Rectal smooth muscle tissue (tissue), 1 donor: ENCODE measurements around the gene GNL3L.
"Not testable (repeated sequence)": the region's sequence is repeated elsewhere in the genome, so short reads cannot be mapped to it uniquely, and the experiment has no call there.

Experiments
- H3K27ac ChIP-seq: one replicate; pipeline ENCODE4 v1.7.0; 2013; ENCODE audit warnings: low read depth, low read length, inconsistent platforms
- H3K27me3 ChIP-seq: one replicate; pipeline ENCODE4 v1.7.0; 2013; ENCODE audit warnings: low read length; ENCODE audit not compliant: control insufficient read depth, insufficient read depth
- H3K36me3 ChIP-seq: one replicate; pipeline ENCODE4 v1.7.0; 2013; ENCODE audit warnings: low read length; ENCODE audit not compliant: control insufficient read depth, insufficient read depth
- H3K4me1 ChIP-seq: one replicate; pipeline ENCODE4 v1.7.0; 2013; ENCODE audit warnings: low read length; ENCODE audit not compliant: control insufficient read depth, insufficient read depth
- H3K4me3 ChIP-seq: one replicate; pipeline ENCODE4 v1.7.0; 2013; ENCODE audit warnings: low read length
- H3K9ac ChIP-seq: one replicate; pipeline ENCODE4 v1.7.0; 2013; ENCODE audit warnings: low read length

GNL3L gene

GRCh38 chrX:54509400-54509799 is 20.6 kb upstream of the GNL3L start:
- no peaks in the 10 kb centered on the region for H3K36me3 ChIP-seq

GRCh38 chrX:54529151-54529550 is 868 bp upstream of the GNL3L start:
- Histone ChIP-seq H3K36me3 (no peaks in the 10 kb centered on the region), H3K27ac (no peak overlapping the region), H3K4me3 (peak overlapping the region; percentile 61), H3K27me3 (no peaks in the 10 kb centered on the region), H3K4me1 (no peaks in the 10 kb centered on the region), H3K9ac (no peak overlapping the region)

More at GRCh38 chrX:54509400-54509799, 20.6 kb upstream of the GNL3L start:
- Histone ChIP-seq H3K27ac (no peak overlapping the region), H3K4me3 (no peak overlapping the region), H3K9ac (no peak overlapping the region), H3K4me1 (no peaks in the 10 kb centered on the region), H3K27me3 (no peaks in the 10 kb centered on the region)

- no peaks in the 10 kb centered on the region for H3K4me1 ChIP-seq
- peak overlapping the region; percentile 61 for H3K9ac ChIP-seq
- no peaks in the 10 kb centered on the region for H3K27me3 ChIP-seq
- H3K27ac ChIP-seq: no peak overlapping the region
- H3K36me3 ChIP-seq: no peaks in the 10 kb centered on the region
- H3K4me3 ChIP-seq: peak overlapping the region; percentile 73
These were observed 410 bp downstream of the GNL3L start for GRCh38 chrX:54530357-54530900.

- Histone ChIP-seq H3K27ac (no peak overlapping the region), H3K9ac (no peak overlapping the region), H3K4me3 (no peak overlapping the region), H3K4me1 (no peaks in the 10 kb centered on the region), H3K27me3 (no peaks in the 10 kb centered on the region), H3K36me3 (peaks cover 2% of the 10 kb centered on the region)
These were observed 4.3 kb downstream of the GNL3L start for GRCh38 chrX:54534271-54534670.

GRCh38 chrX:54540289-54540688 is 10.3 kb downstream of the GNL3L start:
- Histone ChIP-seq H3K4me1 (no peaks in the 10 kb centered on the region), H3K27ac (no peak overlapping the region), H3K4me3 (no peak overlapping the region), H3K27me3 (peaks cover 3% of the 10 kb centered on the region), H3K36me3 (peaks cover 25% of the 10 kb centered on the region), H3K9ac (no peak overlapping the region)

- H3K4me3 ChIP-seq, H3K4me1 ChIP-seq, H3K27me3 ChIP-seq, H3K27ac ChIP-seq, H3K9ac ChIP-seq: not testable (repeated sequence)
- H3K36me3 ChIP-seq: peaks cover 24% of the 10 kb centered on the region
These were observed 12.2 kb downstream of the GNL3L start for GRCh38 chrX:54542239-54542638.

GRCh38 chrX:54550821-54551220 is 20.8 kb downstream of the GNL3L start:
- no peaks in the 10 kb centered on the region for H3K27me3 ChIP-seq

GRCh38 chrX:54551801-54552200 is 21.8 kb downstream of the GNL3L start:
- Histone ChIP-seq H3K27ac (no peak overlapping the region), H3K27me3 (no peaks in the 10 kb centered on the region), H3K4me3 (no peak overlapping the region), H3K4me1 (no peaks in the 10 kb centered on the region), H3K9ac (no peak overlapping the region), H3K36me3 (peaks cover 19% of the 10 kb centered on the region)

More at GRCh38 chrX:54550821-54551220, 20.8 kb downstream of the GNL3L start:
- H3K27ac ChIP-seq: no peak overlapping the region
- H3K4me3 ChIP-seq: no peak overlapping the region
- H3K36me3 ChIP-seq: peaks cover 19% of the 10 kb centered on the region
- H3K9ac ChIP-seq: no peak overlapping the region
- H3K4me1 ChIP-seq: no peaks in the 10 kb centered on the region

GRCh38 chrX:54555006-54555405 is 25.0 kb downstream of the GNL3L start:
- H3K4me3 ChIP-seq, H3K36me3 ChIP-seq, H3K9ac ChIP-seq, H3K27me3 ChIP-seq, H3K4me1 ChIP-seq, H3K27ac ChIP-seq: not testable (repeated sequence)

- no peaks in the 10 kb centered on the region for H3K4me1 ChIP-seq
- H3K36me3 ChIP-seq: no peaks in the 10 kb centered on the region
- H3K27me3 ChIP-seq: no peaks in the 10 kb centered on the region
- H3K27ac ChIP-seq: no peak overlapping the region
- no peak overlapping the region for H3K4me3 ChIP-seq
- no peak overlapping the region for H3K9ac ChIP-seq
These were observed 30.4 kb downstream of the GNL3L start for GRCh38 chrX:54560411-54560810.

- H3K9ac ChIP-seq: no peak overlapping the region
- H3K4me1 ChIP-seq: no peaks in the 10 kb centered on the region
- no peaks in the 10 kb centered on the region for H3K36me3 ChIP-seq
- no peaks in the 10 kb centered on the region for H3K27me3 ChIP-seq
- H3K4me3 ChIP-seq: no peak overlapping the region
- no peak overlapping the region for H3K27ac ChIP-seq
These were observed 31.6 kb downstream of the GNL3L start for GRCh38 chrX:54561622-54562021.

- Histone ChIP-seq H3K27me3 (no peaks in the 10 kb centered on the region), H3K9ac (no peak overlapping the region), H3K4me3 (no peak overlapping the region), H3K4me1 (no peaks in the 10 kb centered on the region), H3K27ac (no peak overlapping the region), H3K36me3 (no peaks in the 10 kb centered on the region)
These were observed 34.9 kb downstream of the GNL3L start for GRCh38 chrX:54564936-54565335.

GRCh38 chrX:54570332-54570731 is 40.3 kb downstream of the GNL3L start:
- Histone ChIP-seq H3K4me1 (no peaks in the 10 kb centered on the region), H3K27ac (no peak overlapping the region), H3K36me3 (no peaks in the 10 kb centered on the region), H3K9ac (no peak overlapping the region), H3K27me3 (no peaks in the 10 kb centered on the region), H3K4me3 (no peak overlapping the region)
